CD4-positive, alpha-beta T cell (primary cell): ENCODE results near the gene RGS1. TPM values are rescaled to one million over a fixed set of nuclear protein-coding genes. Genes with fewer than 3 reads are reported as not detected.

Experiments used
- ATAC-seq: fragments of 200-7000 bp; cut with Tn5 transposase; one replicate; pipeline ENCODE4 v1.10.0; 2022; ENCODE audit warnings: mild to moderate bottlenecking; ENCODE audit not compliant: poor library complexity
- CTCF ChIA-PET: fragments of 350-600 bp; sonication (Branson Sonifier 250); formaldehyde crosslinking; loops from one replicate; lab custom pipeline; 2021; ENCODE audit warnings: antibody characterized with exemption, inconsistent platforms; lab: Charles Lee
- POLR2A ChIA-PET: fragments of 350-600 bp; sonication (Branson Sonifier 250); formaldehyde crosslinking; loops from one replicate; lab custom pipeline; 2021; ENCODE audit warnings: antibody characterized with exemption, inconsistent platforms; lab: Charles Lee
- DNase-seq, 14 experiments: peaks; one replicate each; pipeline ENCODE4 v3.0.0-alpha.2; 2013 to 2020; ENCODE audit warnings: mixed read lengths in 2 of 14
- H3K27ac ChIP-seq, 2 donors: one replicate each; pipeline versions ENCODE4 v1.5.1 to v1.7.0; 2013; ENCODE audit warnings: low read length in 2 of 2, low read depth in 1 of 2, mild to moderate bottlenecking in 1 of 2
- H3K27me3 ChIP-seq, 2 experiments: 1 replicate in 1 of 2; 2 replicates in 1 of 2; pipeline versions ENCODE4 v1.6.1 to v1.7.0; 2013; ENCODE audit warnings: low read length in 2 of 2, control low read depth in 1 of 2, mild to moderate bottlenecking in 1 of 2, moderate library complexity in 1 of 2; ENCODE audit not compliant: insufficient read depth in 2 of 2, control insufficient read depth in 1 of 2
- H3K36me3 ChIP-seq: one replicate; pipeline ENCODE4 v1.6.1; 2013; ENCODE audit warnings: low read length, control low read depth; ENCODE audit not compliant: insufficient read depth
- H3K4me1 ChIP-seq: one replicate; pipeline ENCODE4 v1.6.1; 2013; ENCODE audit warnings: low read length, control low read depth; ENCODE audit not compliant: insufficient read depth
- H3K4me3 ChIP-seq: one replicate; pipeline ENCODE4 v1.5.1; 2013; ENCODE audit warnings: mild to moderate bottlenecking, low read length, moderate library complexity
- H3K9me3 ChIP-seq, 2 experiments: 1 replicate in 1 of 2; 2 replicates in 1 of 2; pipeline versions ENCODE4 v1.6.1 to v1.7.0; 2013; ENCODE audit warnings: low read length in 2 of 2, mild to moderate bottlenecking in 2 of 2, control low read depth in 1 of 2, moderate library complexity in 1 of 2; ENCODE audit not compliant: control insufficient read depth in 1 of 2, insufficient read depth in 1 of 2
- H3K27ac Mint-ChIP-seq: one replicate; pipeline ENCODE4 v1.8.0; 2020; ENCODE audit warnings: mixed read lengths
- H3K27me3 Mint-ChIP-seq: one replicate; pipeline ENCODE4 v1.8.0; 2021; ENCODE audit warnings: mixed read lengths
- H3K36me3 Mint-ChIP-seq: one replicate; pipeline ENCODE4 v1.8.0; 2021; ENCODE audit warnings: low read depth, mixed read lengths
- H3K4me1 Mint-ChIP-seq: one replicate; pipeline ENCODE4 v1.8.0; 2021; ENCODE audit warnings: low read depth, mixed read lengths
- H3K4me3 Mint-ChIP-seq: one replicate; pipeline ENCODE4 v1.8.0; 2020; ENCODE audit warnings: mild to moderate bottlenecking, mixed read lengths
- H3K9me3 Mint-ChIP-seq: one replicate; pipeline ENCODE4 v1.8.0; 2020; ENCODE audit warnings: mixed read lengths
- intact Hi-C, 2 experiments: fragments of 100-400 bp; cut with DNase I in 1 of 2; cut with micrococcal nuclease in 1 of 2; formaldehyde crosslinking; loops; one replicate each; pipeline versions ENCODE4 v1.15.1 to v1.9.0; 2023 to 2025; cut with DNase I, micrococcal nuclease
- total RNA-seq, 174 experiments: library from RNA in 2 of 174; stranded (reverse) in 2 of 174; gene quantifications; one replicate each; pipeline ENCODE4 v1.2.3 and lab custom pipeline; 2021 to 2026
- TF ChIP-seq, protein P1 (sequence below): fragments of 200-600 bp; IDR thresholded peaks from one replicate; pipeline ENCODE4 v1.8.0; 2022; ENCODE audit warnings: antibody characterized with exemption, mild to moderate bottlenecking

The RGS1 gene
- total RNA-seq, 2 experiments from 2014 or later: 428 to 429 TPM

GRCh38 chr1:192568063-192568462 lies 7.5 kb upstream of the RGS1 start:
- H3K27ac ChIP-seq: no peak overlapping the region
- peaks cover 14% of the 10 kb centered on the region for H3K36me3 Mint-ChIP-seq
- H3K4me1 Mint-ChIP-seq: peaks cover 65% of the 10 kb centered on the region
- peaks cover 2% of the 10 kb centered on the region for H3K4me1 ChIP-seq
- H3K36me3 ChIP-seq: no peaks in the 10 kb centered on the region
- ChIA-PET CTCF (interaction anchor here (0.8 to 1.7 kb wide), 2 partner anchors 9 to 26 kb away, joined by 4 read pairs; no protein-coding TSS in a partner anchor), POLR2A (interaction anchor here (0.9 to 1.0 kb wide), 2 partner anchors 17 to 27 kb away, joined by 3 read pairs; no protein-coding TSS in a partner anchor)
- peaks cover 8% of the 10 kb centered on the region in 2 experiments for H3K9me3 ChIP-seq
- TF ChIP-seq, protein P1, sequence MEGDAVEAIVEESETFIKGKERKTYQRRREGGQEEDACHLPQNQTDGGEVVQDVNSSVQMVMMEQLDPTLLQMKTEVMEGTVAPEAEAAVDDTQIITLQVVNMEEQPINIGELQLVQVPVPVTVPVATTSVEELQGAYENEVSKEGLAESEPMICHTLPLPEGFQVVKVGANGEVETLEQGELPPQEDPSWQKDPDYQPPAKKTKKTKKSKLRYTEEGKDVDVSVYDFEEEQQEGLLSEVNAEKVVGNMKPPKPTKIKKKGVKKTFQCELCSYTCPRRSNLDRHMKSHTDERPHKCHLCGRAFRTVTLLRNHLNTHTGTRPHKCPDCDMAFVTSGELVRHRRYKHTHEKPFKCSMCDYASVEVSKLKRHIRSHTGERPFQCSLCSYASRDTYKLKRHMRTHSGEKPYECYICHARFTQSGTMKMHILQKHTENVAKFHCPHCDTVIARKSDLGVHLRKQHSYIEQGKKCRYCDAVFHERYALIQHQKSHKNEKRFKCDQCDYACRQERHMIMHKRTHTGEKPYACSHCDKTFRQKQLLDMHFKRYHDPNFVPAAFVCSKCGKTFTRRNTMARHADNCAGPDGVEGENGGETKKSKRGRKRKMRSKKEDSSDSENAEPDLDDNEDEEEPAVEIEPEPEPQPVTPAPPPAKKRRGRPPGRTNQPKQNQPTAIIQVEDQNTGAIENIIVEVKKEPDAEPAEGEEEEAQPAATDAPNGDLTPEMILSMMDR: no peak
- ATAC-seq (peak; percentile 17), DNase-seq (no peak)
- no peaks in the 10 kb centered on the region for H3K27me3 Mint-ChIP-seq
- no peak overlapping the region for H3K4me3 ChIP-seq
- H3K9me3 Mint-ChIP-seq: peaks cover 7% of the 10 kb centered on the region
- peak overlapping the region; percentile 64 for H3K27ac Mint-ChIP-seq
- H3K27me3 ChIP-seq: no peaks in the 10 kb centered on the region
- H3K4me3 Mint-ChIP-seq: no peak overlapping the region
- intact Hi-C loops: no loop called here

- Histone ChIP-seq H3K9me3 (peaks cover 8% of the 10 kb centered on the region in 2 experiments), H3K27ac (peak overlapping the region in 1 of 2 donors; percentile 5), H3K36me3 (no peaks in the 10 kb centered on the region), H3K4me1 (peaks cover 2% of the 10 kb centered on the region), H3K4me3 (no peak overlapping the region), H3K27me3 (no peaks in the 10 kb centered on the region)
- Mint-ChIP-seq H3K4me1 (peaks cover 72% of the 10 kb centered on the region), H3K27me3 (no peaks in the 10 kb centered on the region), H3K36me3 (peaks cover 22% of the 10 kb centered on the region), H3K27ac (peak overlapping the region; percentile 85), H3K4me3 (peak overlapping the region; percentile 26), H3K9me3 (peaks cover 7% of the 10 kb centered on the region)
- DNase-seq (peak in 3 of 14 experiments; percentile 38 to 45 (median 43)), ATAC-seq (peak; percentile 27)
- ChIA-PET POLR2A (interaction anchor here (0.6 to 2.0 kb wide), 7 partner anchors 8 to 55 kb away, joined by 3 to 6 read pairs (median 3); no protein-coding TSS in a partner anchor), CTCF (interaction anchor here (1.0 to 1.7 kb wide), 4 partner anchors 32 to 98 kb away, joined by 3 to 5 read pairs (median 4); no protein-coding TSS in a partner anchor)
- TF ChIP-seq, protein P1: no peak
- intact Hi-C loops: loop anchor here in 1 of 2 experiments (5.0 kb wide), 1 partner anchor 34 kb away; no protein-coding TSS in a partner anchor
Observed at GRCh38 chr1:192571668-192572067, 3.9 kb upstream of the RGS1 start.

GRCh38 chr1:192573499-192573898 lies 2.1 kb upstream of the RGS1 start:
- Histone ChIP-seq H3K9me3 (peaks cover 8% of the 10 kb centered on the region in 2 experiments), H3K27ac (no peak overlapping the region), H3K4me3 (no peak overlapping the region), H3K36me3 (no peaks in the 10 kb centered on the region), H3K4me1 (peaks cover 2% of the 10 kb centered on the region), H3K27me3 (no peaks in the 10 kb centered on the region)
- peak overlapping the region; percentile 55 for H3K4me3 Mint-ChIP-seq
- peaks cover 40% of the 10 kb centered on the region for H3K36me3 Mint-ChIP-seq
- TF ChIP-seq, protein P1: no peak
- CTCF ChIA-PET: no interaction called here
- peaks cover 7% of the 10 kb centered on the region for H3K9me3 Mint-ChIP-seq
- no peaks in the 10 kb centered on the region for H3K27me3 Mint-ChIP-seq
- H3K4me1 Mint-ChIP-seq: peaks cover 74% of the 10 kb centered on the region
- ATAC-seq: no peak
- DNase-seq: peak in 3 of 14 experiments; percentile 21 to 44 (median 36)
- peak overlapping the region; percentile 85 for H3K27ac Mint-ChIP-seq
- POLR2A ChIA-PET: interaction anchor here (0.5 to 1.3 kb wide), 3 partner anchors 57 to 750 kb away, joined by 3 to 6 read pairs (median 4); no protein-coding TSS in a partner anchor
- intact Hi-C loops: loop anchor here in 1 of 2 experiments (5.0 kb wide), 1 partner anchor 36 kb away; no protein-coding TSS in a partner anchor
